T-helper 1 cell treated with Interleukin-12 subunit alpha and Interleukin-12 subunit beta and Interleukin-4 antibody, amounts not matched to agents 30 ng/mL and 1 ng/mL, for 36 hours (primary cell): ENCODE data around the gene MLX. TPM values are rescaled to one million over a fixed set of nuclear protein-coding genes. Genes with fewer than 3 reads are reported as not detected.

Experiments
- intact Hi-C: fragments of 100-400 bp; cut with micrococcal nuclease; formaldehyde crosslinking; loops from one replicate; pipeline ENCODE4 v1.15.1; 2024
- total RNA-seq: library from RNA; stranded (reverse); gene quantifications from 2 replicates; pipeline ENCODE4 v1.2.3, GENCODE V29; 2022

The MLX gene
- total RNA-seq, 1 donor from 2014 or later: 72.9 TPM

GRCh38 chr17:42577140-42577531 is 10.2 kb downstream of the MLX start:
- intact Hi-C loops: loop anchor here (1.0 to 10.0 kb wide), 8 partner anchors 10 to 788 kb away; partner anchors contain the start of genes COASY, EZH1, MLX and NAGLU

- intact Hi-C loops: loop anchor here (1.0 to 10.0 kb wide), 11 partner anchors 10 to 787 kb away; partner anchors contain the start of genes COASY, EZH1, MLX and NAGLU
These were observed 10.8 kb downstream of the MLX start, which contains the start of gene PSMC3IP for GRCh38 chr17:42577532-42578281. TSS of gene PSMC3IP (minus strand) at chr17:42577729. CDS start at chr17:42577686, 43 bp downstream.

- intact Hi-C loops: loop anchor here (1.0 to 10.0 kb wide), 4 partner anchors 101 to 786 kb away; no protein-coding TSS in a partner anchor
These were observed 11.5 kb downstream of the MLX start for GRCh38 chr17:42578282-42578869.

GRCh38 chr17:42579794-42580551 is 13.1 kb downstream of the MLX start:
- intact Hi-C loops: loop anchor here (10.0 kb wide), 1 partner anchor 785 kb away; no protein-coding TSS in a partner anchor

- intact Hi-C loops: no loop called here
These were observed 14.9 kb downstream of the MLX start for GRCh38 chr17:42581744-42582270.

GRCh38 chr17:42584880-42585279 is 18.0 kb downstream of the MLX start:
- intact Hi-C loops: no loop called here

- intact Hi-C loops: no loop called here
These were observed 18.5 kb downstream of the MLX start for GRCh38 chr17:42585353-42585752.

- intact Hi-C loops: no loop called here
These were observed 19.8 kb downstream of the MLX start for GRCh38 chr17:42586514-42587230.

GRCh38 chr17:42590886-42591285 is 24.0 kb downstream of the MLX start:
- intact Hi-C loops: no loop called here

- intact Hi-C loops: no loop called here
These were observed 24.5 kb downstream of the MLX start for GRCh38 chr17:42591411-42591810.

- intact Hi-C loops: no loop called here
These were observed 29.5 kb downstream of the MLX start for GRCh38 chr17:42596386-42596785.

- intact Hi-C loops: no loop called here
These were observed 32.0 kb downstream of the MLX start for GRCh38 chr17:42598905-42599304.

- intact Hi-C loops: no loop called here
These were observed 36.4 kb downstream of the MLX start for GRCh38 chr17:42603318-42603717.

- intact Hi-C loops: loop anchor here (2.0 to 5.0 kb wide), 6 partner anchors 51 to 565 kb away; partner anchors contain the start of genes BECN1, NAGLU, NBR1 and RPL27
These were observed 40.9 kb downstream of the MLX start for GRCh38 chr17:42607769-42608168.

- intact Hi-C loops: loop anchor here (1.0 to 5.0 kb wide), 12 partner anchors 31 to 564 kb away; partner anchors contain the start of genes BECN1, COASY, EZH1 and MLX
These were observed 41.6 kb downstream of the MLX start for GRCh38 chr17:42608305-42609181.

- intact Hi-C loops: loop anchor here (1.0 to 5.0 kb wide), 12 partner anchors 32 to 563 kb away; partner anchors contain the start of genes BECN1, COASY, EZH1 and MLX
These were observed 42.4 kb downstream of the MLX start, which contains the start of the genes RETREG3 and TUBG1 for GRCh38 chr17:42609182-42609813. TSS of gene RETREG3 (minus strand) at chr17:42609374. CDS start at chr17:42609324, 50 bp downstream. TSS of gene TUBG1 (plus strand) at chr17:42609683. CDS start at chr17:42609738, 55 bp downstream.

- intact Hi-C loops: loop anchor here (1.0 to 5.0 kb wide), 12 partner anchors 33 to 562 kb away; partner anchors contain the start of genes BECN1, COASY, EZH1 and MLX
These were observed 43.2 kb downstream of the MLX start for GRCh38 chr17:42609814-42610801.
